Neural cell (in vitro differentiated cells): ENCODE data around the gene AFF1. TPM values are rescaled to one million over a fixed set of nuclear protein-coding genes. Genes with fewer than 3 reads are reported as not detected.

Experiments used
- H2AFZ ChIP-seq: fragments of 200-600, 300-800 bp; sonication (generic), shearing (Covaris generic); 2 replicates; pipeline ENCODE4 v1.6.0; 2014; ENCODE audit warnings: low read depth, mild to moderate bottlenecking, antibody characterized with exemption, low read length, moderate library complexity
- H3F3A ChIP-seq: fragments of 200-600 bp; shearing (Covaris generic); 2 replicates; pipeline ENCODE4 v1.6.1; 2016; ENCODE audit warnings: mild to moderate bottlenecking, moderate library complexity, mixed read lengths, antibody characterized with exemption, low read length; ENCODE audit not compliant: insufficient read depth, poor library complexity, severe bottlenecking
- H3K27ac ChIP-seq: fragments of 200-600, 300-800 bp; sonication (generic), shearing (Covaris generic); 2 replicates; pipeline ENCODE4 v1.5.1; 2014; ENCODE audit warnings: mild to moderate bottlenecking, low read length, moderate library complexity
- H3K27me3 ChIP-seq: fragments of 300-800, 200-600 bp; sonication (generic), shearing (Covaris generic); 2 replicates; pipeline ENCODE4 v1.6.0; 2014; ENCODE audit warnings: mild to moderate bottlenecking, low read depth, low read length, moderate library complexity; ENCODE audit not compliant: insufficient read depth
- H3K36me3 ChIP-seq: fragments of 300-800, 200-600 bp; sonication (generic), shearing (Covaris generic); 2 replicates; pipeline ENCODE4 v1.5.1; 2014; ENCODE audit warnings: mild to moderate bottlenecking, antibody characterized with exemption, low read length, moderate library complexity; ENCODE audit not compliant: insufficient read depth
- H3K4me2 ChIP-seq: fragments of 300-800, 200-600 bp; sonication (generic), shearing (Covaris generic); 2 replicates; pipeline ENCODE4 v1.6.0; 2014; ENCODE audit warnings: mild to moderate bottlenecking, low read length
- H3K4me3 ChIP-seq: fragments of 300-800, 200-600 bp; sonication (generic), shearing (Covaris generic); 2 replicates; pipeline ENCODE4 v1.5.1; 2014; ENCODE audit warnings: mild to moderate bottlenecking, low read length, moderate library complexity
- H3K79me2 ChIP-seq: fragments of 200-600 bp; shearing (Covaris generic); replicated peaks from 2 replicates; pipeline ENCODE4 v1.6.0; 2014; ENCODE audit warnings: mild to moderate bottlenecking, low read length, moderate library complexity; ENCODE audit not compliant: insufficient read depth
- H3K9ac ChIP-seq: fragments of 300-800, 200-600 bp; sonication (generic), shearing (Covaris generic); 2 replicates; pipeline ENCODE4 v1.6.1; 2016; ENCODE audit warnings: mild to moderate bottlenecking, low read length, mixed read lengths
- H3K9me2 ChIP-seq: fragments of 200-600 bp; shearing (Covaris generic); 2 replicates; pipeline ENCODE4 v1.6.1; 2016; ENCODE audit warnings: mild to moderate bottlenecking, low read length, mixed read lengths; ENCODE audit not compliant: insufficient read depth
- H3K9me3 ChIP-seq: fragments of 200-600, 300-800 bp; sonication (generic), shearing (Covaris generic); 2 replicates; pipeline ENCODE4 v1.6.1; 2016; ENCODE audit warnings: mild to moderate bottlenecking, mixed run types, low read length, moderate library complexity, mixed read lengths
- H4K20me1 ChIP-seq: fragments of 200-600 bp; shearing (Covaris generic); 2 replicates; pipeline ENCODE4 v1.6.1; 2016; ENCODE audit warnings: mild to moderate bottlenecking, mixed run types; ENCODE audit not compliant: insufficient read depth
- EP300 ChIP-seq: fragments of 450-650 bp; conservative IDR thresholded peaks from 2 replicates; pipeline ENCODE4 v1.6.1; 2014; ENCODE audit warnings: antibody characterized with exemption, mild to moderate bottlenecking, moderate library complexity; ENCODE audit not compliant: poor library complexity, severe bottlenecking
- EZH2 ChIP-seq: fragments of 200-600, 300-800 bp; shearing (Covaris generic), sonication (generic); IDR thresholded peaks from 2 replicates; pipeline ENCODE4 v1.6.1; 2014; ENCODE audit warnings: antibody characterized with exemption, low read length, borderline replicate concordance, mild to moderate bottlenecking; ENCODE audit not compliant: insufficient read depth, poor library complexity, severe bottlenecking
- MXI1 ChIP-seq: fragments of 450-650 bp; conservative IDR thresholded peaks from 2 replicates; pipeline ENCODE4 v1.6.1; 2014; ENCODE audit warnings: antibody characterized with exemption, mild to moderate bottlenecking; ENCODE audit not compliant: poor library complexity, severe bottlenecking
- POLR2AphosphoS5 ChIP-seq: IDR thresholded peaks from 2 replicates; pipeline ENCODE4 v1.6.1; 2012
- RAD21 ChIP-seq: fragments of 450-650 bp; conservative IDR thresholded peaks from 2 replicates; pipeline ENCODE4 v1.6.1; 2014; ENCODE audit warnings: antibody characterized with exemption, mild to moderate bottlenecking, moderate library complexity
- SMC3 ChIP-seq: fragments of 450-650 bp; conservative IDR thresholded peaks from 2 replicates; pipeline ENCODE4 v1.6.1; 2014; ENCODE audit warnings: antibody characterized with exemption, mild to moderate bottlenecking, moderate library complexity; ENCODE audit not compliant: poor library complexity
- TAF1 ChIP-seq: IDR thresholded peaks from 2 replicates; pipeline ENCODE4 v1.6.1; 2012; ENCODE audit warnings: low read depth
- polyA plus RNA-seq: library from polyadenylated mRNA; depleted of rRNA; stranded (reverse); fragments of >200 nt; gene quantifications from 2 replicates; pipeline ENCODE4 v1.2.3, GENCODE V29; 2014
- TF ChIP-seq, protein P1 (sequence below): fragments of 450-650 bp; IDR thresholded peaks from 2 replicates; pipeline ENCODE4 v1.5.1; 2014; ENCODE audit warnings: antibody characterized with exemption, mild to moderate bottlenecking, moderate library complexity; ENCODE audit not compliant: poor library complexity, severe bottlenecking
- TF ChIP-seq, protein P2 (sequence below): IDR thresholded peaks from 2 replicates; pipeline ENCODE4 v1.6.1; 2012; ENCODE audit warnings: borderline replicate concordance

AFF1 gene
- polyA plus RNA-seq, 1 donor from 2014 or later: 0.63 TPM

DNA sequence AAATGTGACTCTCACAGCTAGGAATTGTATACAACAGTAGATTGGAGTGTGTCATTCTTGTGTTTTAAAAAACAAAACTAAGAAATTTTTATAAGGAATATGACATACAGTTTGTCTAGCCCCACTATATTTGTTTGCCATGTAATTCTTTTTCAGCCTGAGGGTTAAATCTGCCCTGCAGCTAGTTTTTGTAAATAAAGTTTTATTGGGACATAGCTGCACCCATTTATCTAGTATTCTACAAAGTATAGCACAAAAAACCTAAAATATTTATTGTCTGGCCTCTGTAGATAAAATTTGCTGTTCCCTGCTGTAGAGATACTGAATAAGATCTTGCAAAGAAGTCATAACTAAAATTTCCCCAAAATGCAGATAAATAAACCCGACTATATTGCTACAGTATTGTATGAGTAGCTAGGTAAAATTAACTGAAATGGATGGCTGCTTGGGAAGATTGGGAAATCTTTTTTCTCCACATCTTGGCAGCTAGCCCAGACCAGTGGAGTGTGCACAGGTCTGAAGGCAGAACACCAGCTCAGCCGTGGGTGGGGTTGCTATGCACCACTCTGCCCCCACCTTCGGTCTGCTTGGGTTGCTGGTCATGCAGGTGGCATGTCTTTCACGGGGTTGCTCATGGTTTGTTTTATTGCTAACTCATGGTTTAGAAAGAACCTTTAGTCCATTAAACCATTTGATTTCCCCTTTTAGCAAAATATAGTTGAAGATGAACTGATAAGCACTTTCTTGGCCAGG lies 157.8 kb downstream of the AFF1 start:
- H3K4me3 ChIP-seq: no peak overlapping the region
- no peak overlapping the region for H3K27ac ChIP-seq
- no peaks in the 10 kb centered on the region for H3K27me3 ChIP-seq
- H3K4me2 ChIP-seq: no peak overlapping the region
- no peaks in the 10 kb centered on the region for H3K9me3 ChIP-seq
- H3K9ac ChIP-seq: no peak overlapping the region
- TF ChIP-seq SMC3 (no peak), RAD21 (no peak), EP300 (no peak), EZH2 (no peak), TAF1 (no peak), MXI1 (no peak), POLR2AphosphoS5 (no peak)
- TF ChIP-seq, protein P1, sequence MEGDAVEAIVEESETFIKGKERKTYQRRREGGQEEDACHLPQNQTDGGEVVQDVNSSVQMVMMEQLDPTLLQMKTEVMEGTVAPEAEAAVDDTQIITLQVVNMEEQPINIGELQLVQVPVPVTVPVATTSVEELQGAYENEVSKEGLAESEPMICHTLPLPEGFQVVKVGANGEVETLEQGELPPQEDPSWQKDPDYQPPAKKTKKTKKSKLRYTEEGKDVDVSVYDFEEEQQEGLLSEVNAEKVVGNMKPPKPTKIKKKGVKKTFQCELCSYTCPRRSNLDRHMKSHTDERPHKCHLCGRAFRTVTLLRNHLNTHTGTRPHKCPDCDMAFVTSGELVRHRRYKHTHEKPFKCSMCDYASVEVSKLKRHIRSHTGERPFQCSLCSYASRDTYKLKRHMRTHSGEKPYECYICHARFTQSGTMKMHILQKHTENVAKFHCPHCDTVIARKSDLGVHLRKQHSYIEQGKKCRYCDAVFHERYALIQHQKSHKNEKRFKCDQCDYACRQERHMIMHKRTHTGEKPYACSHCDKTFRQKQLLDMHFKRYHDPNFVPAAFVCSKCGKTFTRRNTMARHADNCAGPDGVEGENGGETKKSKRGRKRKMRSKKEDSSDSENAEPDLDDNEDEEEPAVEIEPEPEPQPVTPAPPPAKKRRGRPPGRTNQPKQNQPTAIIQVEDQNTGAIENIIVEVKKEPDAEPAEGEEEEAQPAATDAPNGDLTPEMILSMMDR: no peak
- TF ChIP-seq, protein P2, sequence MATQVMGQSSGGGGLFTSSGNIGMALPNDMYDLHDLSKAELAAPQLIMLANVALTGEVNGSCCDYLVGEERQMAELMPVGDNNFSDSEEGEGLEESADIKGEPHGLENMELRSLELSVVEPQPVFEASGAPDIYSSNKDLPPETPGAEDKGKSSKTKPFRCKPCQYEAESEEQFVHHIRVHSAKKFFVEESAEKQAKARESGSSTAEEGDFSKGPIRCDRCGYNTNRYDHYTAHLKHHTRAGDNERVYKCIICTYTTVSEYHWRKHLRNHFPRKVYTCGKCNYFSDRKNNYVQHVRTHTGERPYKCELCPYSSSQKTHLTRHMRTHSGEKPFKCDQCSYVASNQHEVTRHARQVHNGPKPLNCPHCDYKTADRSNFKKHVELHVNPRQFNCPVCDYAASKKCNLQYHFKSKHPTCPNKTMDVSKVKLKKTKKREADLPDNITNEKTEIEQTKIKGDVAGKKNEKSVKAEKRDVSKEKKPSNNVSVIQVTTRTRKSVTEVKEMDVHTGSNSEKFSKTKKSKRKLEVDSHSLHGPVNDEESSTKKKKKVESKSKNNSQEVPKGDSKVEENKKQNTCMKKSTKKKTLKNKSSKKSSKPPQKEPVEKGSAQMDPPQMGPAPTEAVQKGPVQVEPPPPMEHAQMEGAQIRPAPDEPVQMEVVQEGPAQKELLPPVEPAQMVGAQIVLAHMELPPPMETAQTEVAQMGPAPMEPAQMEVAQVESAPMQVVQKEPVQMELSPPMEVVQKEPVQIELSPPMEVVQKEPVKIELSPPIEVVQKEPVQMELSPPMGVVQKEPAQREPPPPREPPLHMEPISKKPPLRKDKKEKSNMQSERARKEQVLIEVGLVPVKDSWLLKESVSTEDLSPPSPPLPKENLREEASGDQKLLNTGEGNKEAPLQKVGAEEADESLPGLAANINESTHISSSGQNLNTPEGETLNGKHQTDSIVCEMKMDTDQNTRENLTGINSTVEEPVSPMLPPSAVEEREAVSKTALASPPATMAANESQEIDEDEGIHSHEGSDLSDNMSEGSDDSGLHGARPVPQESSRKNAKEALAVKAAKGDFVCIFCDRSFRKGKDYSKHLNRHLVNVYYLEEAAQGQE: no peak
- no peaks in the 10 kb centered on the region for H3K36me3 ChIP-seq
- no peaks in the 10 kb centered on the region for H3K9me2 ChIP-seq
- no peaks in the 10 kb centered on the region for H3K79me2 ChIP-seq
- H3F3A ChIP-seq: no peaks in the 10 kb centered on the region
- H2AFZ ChIP-seq: no peak overlapping the region
- no peaks in the 10 kb centered on the region for H4K20me1 ChIP-seq

DNA sequence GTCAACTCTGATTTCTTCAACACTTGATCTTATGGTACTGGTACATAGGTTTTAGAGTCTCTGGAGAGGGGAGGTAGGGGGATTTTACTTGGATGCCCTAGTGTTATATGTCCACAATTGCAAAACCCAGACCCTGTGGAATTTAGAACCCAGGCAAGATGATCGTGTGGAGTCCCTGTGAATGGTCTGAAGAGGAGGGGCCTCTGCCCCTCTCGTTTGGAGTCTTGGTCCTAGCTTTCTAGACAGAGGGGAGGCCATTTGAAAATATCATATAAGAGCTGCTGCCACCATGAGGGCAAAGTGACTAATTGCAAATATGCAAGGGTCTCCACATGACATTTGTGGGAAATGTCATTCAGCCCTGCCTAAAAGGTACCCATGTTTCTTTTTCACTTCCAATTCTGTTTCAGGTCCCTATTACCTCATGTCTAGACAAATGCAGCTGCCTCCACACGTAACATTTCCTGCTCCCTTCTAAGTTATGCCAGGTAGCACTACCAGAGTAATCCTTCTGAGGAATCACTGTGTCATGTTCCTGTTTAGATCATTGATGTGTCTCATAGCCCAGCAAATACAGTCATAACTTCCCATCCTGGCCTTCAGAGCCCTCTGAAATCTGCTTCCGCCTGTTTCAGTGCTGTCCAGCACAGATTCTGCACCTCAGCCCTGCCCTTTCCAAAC lies 158.8 kb downstream of the AFF1 start:
- Histone ChIP-seq H4K20me1 (no peaks in the 10 kb centered on the region), H3K27me3 (no peaks in the 10 kb centered on the region), H3K9me2 (no peaks in the 10 kb centered on the region), H3K27ac (no peak overlapping the region), H3K36me3 (no peaks in the 10 kb centered on the region), H3K4me2 (no peak overlapping the region), H3K79me2 (no peaks in the 10 kb centered on the region), H3K9ac (no peak overlapping the region), H3K4me3 (no peak overlapping the region), H3K9me3 (no peaks in the 10 kb centered on the region), H2AFZ (no peak overlapping the region), H3F3A (no peaks in the 10 kb centered on the region)
- peak; percentile 83 for TF ChIP-seq SMC3
- TF ChIP-seq, protein P1: peak; percentile 79
- no peak for TF ChIP-seq EP300
- TF ChIP-seq RAD21: peak; percentile 77
